GM18909 (cell line): Measurements from ENCODE around the gene SLC1A5.

ENCODE experiments used
- ATAC-seq: cut with Tn5 transposase; IDR thresholded peaks from one replicate; pipeline ENCODE4 v1.9.1; 2021; ENCODE audit warnings: mild to moderate bottlenecking; ENCODE audit not compliant: unreplicated experiment, poor library complexity

SLC1A5 gene

GRCh38 chr19:46728208-46728607, 60.2 kb downstream of the SLC1A5 start:
- ATAC-seq: no peak

GRCh38 chr19:46727757-46728156, 60.6 kb downstream of the SLC1A5 start:
- no peak for ATAC-seq

DNA sequence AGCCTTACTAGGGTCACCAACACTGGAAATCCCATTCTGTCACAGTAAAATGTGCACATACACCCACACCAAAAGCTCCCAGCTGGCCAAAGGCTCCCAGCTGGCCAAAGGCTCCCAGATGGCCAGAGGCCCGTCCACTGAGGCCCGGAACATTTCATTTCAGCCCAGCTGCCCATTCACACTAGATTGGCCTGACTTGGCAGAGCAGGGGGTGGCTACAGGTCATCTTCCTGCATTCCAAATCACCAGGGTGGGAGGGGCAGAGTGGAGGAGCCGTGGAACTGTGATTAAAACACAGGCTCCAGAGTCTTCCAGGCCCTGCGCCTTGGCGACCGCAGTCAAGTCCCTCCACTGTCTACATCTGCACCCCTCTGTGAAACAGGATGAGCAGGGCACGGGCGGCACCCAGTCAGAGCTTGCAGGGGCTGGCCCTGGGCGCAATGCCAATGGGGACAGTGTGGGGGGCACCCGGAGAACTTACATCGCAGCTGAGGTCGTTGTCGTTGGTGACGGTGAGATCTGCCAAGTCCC, 61.4 kb downstream of the SLC1A5 start:
- ATAC-seq: no peak

- no peak for ATAC-seq
Observed at GRCh38 chr19:46726551-46726950, 61.8 kb downstream of the SLC1A5 start.

GRCh38 chr19:46725859-46726393, 62.5 kb downstream of the SLC1A5 start:
- no peak for ATAC-seq

DNA sequence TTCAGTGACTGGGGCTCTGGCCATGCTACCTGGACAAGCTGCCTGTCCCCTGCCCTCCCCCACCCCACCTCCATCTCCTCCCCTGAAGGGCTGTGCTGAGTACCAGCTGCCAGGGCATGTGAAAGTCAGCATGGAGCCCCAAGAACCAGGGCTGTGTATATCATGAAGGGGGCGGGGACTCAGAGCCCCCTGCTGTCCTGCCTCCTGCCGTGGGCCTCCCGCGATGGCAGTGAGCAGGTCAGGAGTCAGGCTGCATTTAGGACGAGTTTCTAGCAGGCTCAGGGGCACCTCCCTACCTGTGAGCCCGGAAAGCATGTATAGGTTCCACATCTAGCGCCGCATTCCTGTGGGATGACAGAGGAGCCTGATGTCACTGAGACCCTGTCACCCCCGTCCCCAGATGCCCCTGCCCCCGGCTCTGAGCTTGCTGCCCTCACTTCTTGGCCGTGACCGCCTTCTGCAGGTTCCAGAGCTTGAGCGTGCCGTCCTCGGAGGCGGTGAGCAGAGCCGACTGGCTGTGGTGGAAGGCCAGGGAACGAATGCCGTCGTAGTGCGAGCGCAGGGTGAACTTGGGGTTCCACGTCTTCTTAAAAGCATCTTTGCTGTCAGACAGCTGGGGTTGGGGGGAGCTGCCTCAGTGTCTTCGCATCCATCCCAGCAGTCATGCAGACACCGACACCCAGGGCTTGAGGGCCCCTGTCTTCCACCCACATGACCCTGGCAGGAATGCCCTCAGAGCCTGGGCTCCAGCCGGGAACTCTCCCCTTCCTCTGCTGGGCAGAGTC, 63.2 kb downstream of the SLC1A5 start:
- no peak for ATAC-seq
